Large intestine (tissue), 3 donors: ENCODE results near the gene TUBA4B. TPM values are rescaled to one million over a fixed set of nuclear protein-coding genes. Genes with fewer than 3 reads are reported as not detected.
A peak's percentile ranks its signal among the peaks of the same experiment; 100 is the strongest.
"Not testable (repeated sequence)": the region's sequence is repeated elsewhere in the genome, so short reads cannot be mapped to it uniquely, and the experiment has no call there.

Source experiments
- DNase-seq, 2 donors: peaks; one replicate each; pipeline versions ENCODE4 v3.0.0 to v3.0.0-alpha.2; 2013
- H3K27ac ChIP-seq: one replicate; pipeline ENCODE4 v1.5.1; 2013; ENCODE audit warnings: low read length
- H3K27me3 ChIP-seq: 2 replicates; pipeline ENCODE4 v1.6.1; 2013; ENCODE audit warnings: low read length; ENCODE audit not compliant: control insufficient read depth, insufficient read depth
- H3K36me3 ChIP-seq: 2 replicates; pipeline ENCODE4 v1.6.1; 2013; ENCODE audit warnings: low read length; ENCODE audit not compliant: control insufficient read depth, insufficient read depth
- H3K4me1 ChIP-seq: one replicate; pipeline ENCODE4 v1.6.1; 2013; ENCODE audit warnings: low read length; ENCODE audit not compliant: control insufficient read depth, insufficient read depth
- H3K4me3 ChIP-seq: one replicate; pipeline ENCODE4 v1.5.1; 2013; ENCODE audit warnings: low read length
- H3K9me3 ChIP-seq: one replicate; pipeline ENCODE4 v1.6.1; 2013; ENCODE audit warnings: mild to moderate bottlenecking, low read depth, low read length, moderate library complexity; ENCODE audit not compliant: control insufficient read depth
- WGBS: methylation state at CpG from one replicate; pipeline ENCODE4 v1.1.5; 2013; ENCODE audit warnings: low lambda C conversion rate; ENCODE audit not compliant: insufficient coverage; 5-methylcytosine and 5-hydroxymethylcytosine counted together
- polyA plus RNA-seq: library from polyadenylated mRNA; unstranded; fragments of 120-200 nt; gene quantifications from one replicate; pipeline ENCODE4 v1.2.1, GENCODE V29; 2013

The TUBA4B gene
- polyA plus RNA-seq, 1 donor: not detected

- H3K27ac ChIP-seq: no peak overlapping the region
- H3K36me3 ChIP-seq: peaks cover 46% of the 10 kb centered on the region
- no peak overlapping the region for H3K4me3 ChIP-seq
- no CpG with 5 or more reads among the region's 16 CpGs for whole genome bisulfite sequencing
- no peaks in the 10 kb centered on the region for H3K27me3 ChIP-seq
- no peaks in the 10 kb centered on the region for H3K9me3 ChIP-seq
- DNase-seq: no peak
- H3K4me1 ChIP-seq: peaks cover 5% of the 10 kb centered on the region
Measured at GRCh38 chr2:219284501-219285372, 31.7 kb downstream of the TUBA4B start.

GRCh38 chr2:219285373-219285735 is 32.3 kb downstream of the TUBA4B start:
- no peak overlapping the region for H3K27ac ChIP-seq
- no peaks in the 10 kb centered on the region for H3K27me3 ChIP-seq
- H3K9me3 ChIP-seq: no peaks in the 10 kb centered on the region
- H3K36me3 ChIP-seq: peaks cover 46% of the 10 kb centered on the region
- no peak overlapping the region for H3K4me3 ChIP-seq
- DNase-seq: no peak
- WGBS: no CpG with 5 or more reads among the region's 12 CpGs
- H3K4me1 ChIP-seq: no peaks in the 10 kb centered on the region

GRCh38 chr2:219285894-219286425 is 32.9 kb downstream of the TUBA4B start:
- Histone ChIP-seq H3K4me1 (no peaks in the 10 kb centered on the region), H3K36me3 (peaks cover 42% of the 10 kb centered on the region), H3K27me3 (no peaks in the 10 kb centered on the region), H3K4me3 (no peak overlapping the region), H3K9me3 (no peaks in the 10 kb centered on the region), H3K27ac (no peak overlapping the region)
- no peak for DNase-seq
- WGBS: no CpG with 5 or more reads among the region's 17 CpGs

- Histone ChIP-seq H3K4me1 (no peaks in the 10 kb centered on the region), H3K4me3 (no peak overlapping the region), H3K36me3 (peaks cover 36% of the 10 kb centered on the region), H3K27ac (no peak overlapping the region), H3K9me3 (no peaks in the 10 kb centered on the region), H3K27me3 (no peaks in the 10 kb centered on the region)
- DNase-seq: no peak
- WGBS: no CpG with 5 or more reads among the region's 12 CpGs
Measured at GRCh38 chr2:219286436-219287115, 33.5 kb downstream of the TUBA4B start.

GRCh38 chr2:219287116-219287440 is 34.0 kb downstream of the TUBA4B start:
- H3K27ac ChIP-seq, DNase-seq, H3K4me3 ChIP-seq, H3K9me3 ChIP-seq, H3K4me1 ChIP-seq, H3K27me3 ChIP-seq: not testable (repeated sequence)
- no CpG with 5 or more reads among the region's 6 CpGs for WGBS
- H3K36me3 ChIP-seq: peaks cover 31% of the 10 kb centered on the region

GRCh38 chr2:219287580-219288265 is 34.7 kb downstream of the TUBA4B start:
- Histone ChIP-seq H3K27me3 (no peaks in the 10 kb centered on the region), H3K9me3 (no peaks in the 10 kb centered on the region), H3K27ac (no peak overlapping the region), H3K4me1 (no peaks in the 10 kb centered on the region), H3K36me3 (peaks cover 27% of the 10 kb centered on the region), H3K4me3 (no peak overlapping the region)
- no peak for DNase-seq
- no CpG with 5 or more reads among the region's 10 CpGs for WGBS

- no peak for DNase-seq
- Histone ChIP-seq H3K36me3 (peaks cover 15% of the 10 kb centered on the region), H3K4me3 (no peak overlapping the region), H3K27me3 (peaks cover 2% of the 10 kb centered on the region), H3K4me1 (peaks cover 3% of the 10 kb centered on the region), H3K9me3 (no peaks in the 10 kb centered on the region), H3K27ac (no peak overlapping the region)
- no CpG with 5 or more reads among the region's 6 CpGs for WGBS
Measured at GRCh38 chr2:219289195-219289536, 36.1 kb downstream of the TUBA4B start.

- H3K27ac ChIP-seq: no peak overlapping the region
- no CpG with 5 or more reads among the region's 16 CpGs for WGBS
Measured at GRCh38 chr2:219289537-219290361, 36.7 kb downstream of the TUBA4B start.

GRCh38 chr2:219290381-219291171 is 37.5 kb downstream of the TUBA4B start:
- Histone ChIP-seq H3K9me3 (no peaks in the 10 kb centered on the region), H3K4me3 (no peak overlapping the region), H3K27ac (no peak overlapping the region), H3K4me1 (peaks cover 9% of the 10 kb centered on the region), H3K36me3 (peaks cover 2% of the 10 kb centered on the region), H3K27me3 (peaks cover 2% of the 10 kb centered on the region)
- no CpG with 5 or more reads among the region's 16 CpGs for WGBS
- no peak for DNase-seq

More at GRCh38 chr2:219289537-219290361, 36.7 kb downstream of the TUBA4B start:
- DNase-seq: peak; percentile 48 to 50
- H3K4me1 ChIP-seq: peaks cover 6% of the 10 kb centered on the region
- H3K36me3 ChIP-seq: peaks cover 11% of the 10 kb centered on the region
- H3K27me3 ChIP-seq: peaks cover 2% of the 10 kb centered on the region
- no peak overlapping the region for H3K4me3 ChIP-seq
- no peaks in the 10 kb centered on the region for H3K9me3 ChIP-seq
